CD1c-positive myeloid dendritic cell (primary cell): Measurements from ENCODE around the gene GBP4.
"Not testable (repeated sequence)": the region's sequence is repeated elsewhere in the genome, so short reads cannot be mapped to it uniquely, and the experiment has no call there.

Source experiments
- DNase-seq: peaks from one replicate; pipeline ENCODE4 v3.0.0-alpha.2; 2016; ENCODE audit errors: extremely low spot score

Gene GBP4

GRCh38 chr1:89198491-89199072, at the start of gene GBP4:
TSS of gene GBP4 (minus strand) at chr1:89198942. CDS start at chr1:89198834, 108 bp downstream.
- peak; percentile 48 for DNase-seq

GRCh38 chr1:89243046-89243445, 44.3 kb upstream of the GBP4 start:
- no peak for DNase-seq

GRCh38 chr1:89221341-89221740, 22.6 kb upstream of the GBP4 start:
- no peak for DNase-seq

GRCh38 chr1:89219851-89220250, 21.1 kb upstream of the GBP4 start:
- DNase-seq: not testable (repeated sequence)

GRCh38 chr1:89218941-89219340, 20.2 kb upstream of the GBP4 start:
- not testable (repeated sequence) for DNase-seq

GRCh38 chr1:89213347-89213746, 14.6 kb upstream of the GBP4 start:
- no peak for DNase-seq

GRCh38 chr1:89211035-89211634, 12.4 kb upstream of the GBP4 start:
- no peak for DNase-seq

- no peak for DNase-seq
Observed at GRCh38 chr1:89206373-89206772, 7.6 kb upstream of the GBP4 start.

- DNase-seq: no peak
Observed at GRCh38 chr1:89203166-89203565, 4.4 kb upstream of the GBP4 start.

GRCh38 chr1:89201106-89201794, 2.5 kb upstream of the GBP4 start:
- DNase-seq: no peak

- no peak for DNase-seq
Observed at GRCh38 chr1:89200663-89201062, 1.9 kb upstream of the GBP4 start.

- DNase-seq: no peak
Observed at GRCh38 chr1:89199525-89200031, 836 bp upstream of the GBP4 start.

GRCh38 chr1:89198081-89198480, 661 bp downstream of the GBP4 start:
- peak; percentile 4 for DNase-seq

- DNase-seq: peak; percentile 3
Observed at GRCh38 chr1:89195476-89195875, 3.3 kb downstream of the GBP4 start.

GRCh38 chr1:89191314-89191713, 7.4 kb downstream of the GBP4 start:
- no peak for DNase-seq

- DNase-seq: no peak
Observed at GRCh38 chr1:89190017-89190416, 8.7 kb downstream of the GBP4 start.

- no peak for DNase-seq
Observed at GRCh38 chr1:89179343-89179742, 19.4 kb downstream of the GBP4 start.

GRCh38 chr1:89176971-89177370, 21.8 kb downstream of the GBP4 start:
- no peak for DNase-seq

- no peak for DNase-seq
Observed at GRCh38 chr1:89175601-89176256, 23.0 kb downstream of the GBP4 start, which contains the start of gene GBP7. TSS of gene GBP7 (minus strand) at chr1:89176003. CDS start at chr1:89171935, 4,068 bp downstream.

GRCh38 chr1:89174491-89174890, 24.3 kb downstream of the GBP4 start:
- no peak for DNase-seq

GRCh38 chr1:89172468-89173143, 26.1 kb downstream of the GBP4 start:
- DNase-seq: no peak

- no peak for DNase-seq
Observed at GRCh38 chr1:89171067-89171438, 27.7 kb downstream of the GBP4 start.
